K562 (cell line): ENCODE results near the gene CRYBG2. TPM values are rescaled to one million over a fixed set of nuclear protein-coding genes. Genes with fewer than 3 reads are reported as not detected.

ENCODE experiments used
- CBFA2T2 ChIP-seq: fragments of 450-650 bp; conservative IDR thresholded peaks from 2 replicates; pipeline ENCODE4 v1.6.1; 2017; ENCODE audit warnings: mild to moderate bottlenecking
- CBFB ChIP-seq: sonication (generic); formaldehyde crosslinking; IDR thresholded peaks from 2 replicates; pipeline ENCODE4 v1.4.0; 2020; ENCODE audit warnings: mild to moderate bottlenecking, missing genetic modification reagents
- E2F4 ChIP-seq: sonication (generic); formaldehyde crosslinking; IDR thresholded peaks from 2 replicates; pipeline ENCODE4 v1.8.0; 2022; ENCODE audit warnings: mild to moderate bottlenecking, low read depth, missing genetic modification reagents
- E2F6 ChIP-seq, 2 experiments: IDR thresholded peaks; 2 replicates each; pipeline ENCODE4 v1.6.1; 2011; ENCODE audit warnings: borderline replicate concordance in 1 of 2, control low read depth in 1 of 2, low read depth in 1 of 2, low read length in 1 of 2, mild to moderate bottlenecking in 1 of 2, mixed read lengths in 1 of 2, moderate library complexity in 1 of 2; ENCODE audit not compliant: insufficient read depth in 1 of 2, insufficient read length in 1 of 2, poor library complexity in 1 of 2, severe bottlenecking in 1 of 2; ENCODE audit errors: extremely low read depth in 1 of 2
- E2F8 ChIP-seq: fragments of 450-650 bp; IDR thresholded peaks from 2 replicates; pipeline ENCODE4 v1.7.1; 2018; ENCODE audit warnings: mild to moderate bottlenecking, low read depth; ENCODE audit not compliant: partially characterized antibody
- GATAD2A ChIP-seq: fragments of 450-650 bp; IDR thresholded peaks from 2 replicates; pipeline ENCODE4 v1.6.1; 2017
- GTF2F1 ChIP-seq: IDR thresholded peaks from 2 replicates; pipeline ENCODE4 v1.6.1; 2011; ENCODE audit warnings: low read depth, low read length, improper control_type of control experiment
- HNRNPK ChIP-seq: fragments of 200-400 bp; formaldehyde crosslinking; IDR thresholded peaks from one replicate; pipeline ENCODE4 v1.6.1; 2018; ENCODE audit warnings: mild to moderate bottlenecking, low read depth, low read length; ENCODE audit not compliant: poor library complexity, severe bottlenecking
- LEF1 ChIP-seq: fragments of 450-650 bp; IDR thresholded peaks from 2 replicates; pipeline ENCODE4 v1.6.1; 2016; ENCODE audit warnings: mild to moderate bottlenecking
- NCOA4 ChIP-seq: fragments of 450-650 bp; IDR thresholded peaks from 2 replicates; pipeline ENCODE4 v1.6.1; 2018; ENCODE audit warnings: mild to moderate bottlenecking; ENCODE audit not compliant: partially characterized antibody
- NR1H2 ChIP-seq: sonication (generic); formaldehyde crosslinking; IDR thresholded peaks from 2 replicates; pipeline ENCODE4 v1.4.0; 2020; ENCODE audit warnings: mild to moderate bottlenecking, missing genetic modification reagents
- RBM14 ChIP-seq: fragments of 200-400 bp; formaldehyde crosslinking; IDR thresholded peaks from 2 replicates; pipeline ENCODE4 v1.6.1; 2018; ENCODE audit warnings: low read depth, mild to moderate bottlenecking, low read length, moderate library complexity, borderline replicate concordance; ENCODE audit not compliant: insufficient read depth
- RUNX1 ChIP-seq: sonication (generic); IDR thresholded peaks from 2 replicates; pipeline ENCODE4 v1.6.1; 2016; ENCODE audit warnings: antibody characterized with exemption, low read depth
- SAP30 ChIP-seq: fragments of 200-600 bp; sonication (generic); IDR thresholded peaks from 2 replicates; pipeline ENCODE4 v1.6.1; 2012; ENCODE audit warnings: borderline replicate concordance, low read depth, mild to moderate bottlenecking, moderate library complexity, low read length, control low read depth, inconsistent platforms; ENCODE audit not compliant: insufficient read depth, poor library complexity, severe bottlenecking
- SIN3B ChIP-seq: fragments of 450-650 bp; IDR thresholded peaks from 2 replicates; pipeline ENCODE4 v1.6.1; 2017; ENCODE audit warnings: low read depth, mild to moderate bottlenecking, moderate library complexity
- SOX6 ChIP-seq: fragments of 450-650 bp; IDR thresholded peaks from 2 replicates; pipeline ENCODE4 v1.6.1; 2014; ENCODE audit warnings: mild to moderate bottlenecking
- TAF1 ChIP-seq: IDR thresholded peaks from 2 replicates; pipeline ENCODE4 v1.6.1; 2011; ENCODE audit warnings: mild to moderate bottlenecking, low read length, moderate library complexity; ENCODE audit not compliant: insufficient read depth, control insufficient read depth, severe bottlenecking; ENCODE audit errors: extremely low read depth
- TOE1 ChIP-seq, 2 experiments: fragments of 450-650 bp in 1 of 2; sonication (generic) in 1 of 2; formaldehyde crosslinking in 1 of 2; IDR thresholded peaks; 2 replicates each; pipeline versions ENCODE4 v1.7.1 to v1.8.0; 2016 to 2022; ENCODE audit warnings: borderline replicate concordance in 2 of 2, mild to moderate bottlenecking in 2 of 2, antibody characterized with exemption in 1 of 2, inconsistent platforms in 1 of 2, low read depth in 1 of 2, missing genetic modification reagents in 1 of 2, moderate library complexity in 1 of 2
- TRIM24 ChIP-seq, 2 experiments: fragments of 450-650 bp; IDR thresholded peaks; 2 replicates each; pipeline ENCODE4 v1.6.1; 2016
- ZFX ChIP-seq: sonication (generic); formaldehyde crosslinking; IDR thresholded peaks from 2 replicates; pipeline ENCODE4 v1.8.0; 2022; ENCODE audit warnings: mild to moderate bottlenecking, missing genetic modification reagents, moderate library complexity
- ZKSCAN1 ChIP-seq: fragments of 150-350 bp; IDR thresholded peaks from 2 replicates; pipeline ENCODE4 v1.6.1; 2016; ENCODE audit warnings: low read depth, low read length
- ZNF140 ChIP-seq: fragments of 250-450 bp; sonication (Bioruptor Pico); IDR thresholded peaks from 2 replicates; pipeline ENCODE4 v1.8.0; 2021; ENCODE audit warnings: moderate library complexity, mild to moderate bottlenecking, inconsistent platforms
- ZNF24 ChIP-seq: fragments of 450-650 bp; IDR thresholded peaks from 2 replicates; pipeline ENCODE4 v1.6.1; 2016
- polyA plus RNA-seq, 8 experiments: library from polyadenylated mRNA; depleted of rRNA in 4 of 8; stranded (reverse) in 5 of 8; unstranded in 3 of 8; fragments of >200 nt; fragmentation: Nextera tagmentation in 2 of 8; fragmentation: Illumina TruSeq in 1 of 8; extraction: Ambion mirVana in 2 of 8; extraction: Trizol in 1 of 8; gene quantifications; 2 replicates each; pipeline versions ENCODE4 v1.2.1 to v1.2.3, GENCODE V29; 2011 to 2014; ENCODE audit warnings: inconsistent platforms in 1 of 8, missing spikeins in 1 of 8
- total RNA-seq, 7 experiments: library from RNA; depleted of rRNA in 6 of 7; stranded (reverse); fragments of >200 nt in 6 of 7; fragmentation: Illumina TruSeq in 2 of 7; extraction: Trizol in 2 of 7; gene quantifications; 2 replicates each; pipeline versions ENCODE4 v1.2.1 to v1.2.3, GENCODE V29; 2011 to 2021; ENCODE audit warnings: low replicate concordance in 1 of 7

CRYBG2 gene
- total and polyA plus RNA-seq, 9 of the 15 experiments (the other 6 are each of a cell fraction or from before 2014, with no cell fraction given), result 0.39 to 8.5 (median 3.7) TPM

DNA sequence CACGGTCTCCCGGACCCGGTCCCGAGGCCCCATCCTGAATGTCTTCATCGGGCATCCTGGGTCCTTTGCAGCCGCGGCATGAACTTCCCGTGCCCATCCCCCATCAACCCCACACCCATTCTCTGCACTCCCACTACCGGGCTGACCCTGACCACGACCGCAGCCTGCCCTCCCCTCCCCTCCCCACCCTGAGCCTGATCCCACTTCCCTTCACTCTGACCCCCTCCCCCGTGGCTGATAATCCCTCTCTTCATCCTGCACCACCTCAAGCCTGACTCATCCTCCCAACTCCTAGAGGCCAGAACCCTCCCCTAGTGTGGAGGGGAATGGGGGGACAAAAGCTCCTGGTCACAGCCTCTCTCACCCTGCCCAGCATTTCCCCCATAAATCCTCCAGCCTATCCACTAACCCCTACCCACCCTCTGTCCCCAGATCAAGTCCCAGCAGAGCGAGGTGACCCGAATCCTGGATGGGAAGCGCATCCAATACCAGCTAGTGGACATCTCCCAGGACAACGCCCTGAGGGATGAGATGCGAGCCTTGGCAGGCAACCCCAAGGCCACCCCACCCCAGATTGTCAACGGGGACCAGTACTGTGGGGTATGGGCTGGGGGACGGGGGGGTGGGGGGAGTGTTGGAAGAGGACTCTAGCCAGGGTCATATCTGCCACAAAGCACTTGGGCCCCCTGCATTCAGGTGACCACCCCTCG, 73.4 kb downstream of the CRYBG2 start (continued):
- TF ChIP-seq LEF1 (peak; percentile 65; the same call in 1 of the 2 replicates), CBFB (CRISPR knock-in tag) (no peak), GTF2F1 (no peak), NCOA4 (no peak), E2F8 (no peak), ZNF24 (no peak), E2F6 (IDR thresholded peaks at IDR 0.05; ENCODE audit: borderline replicate concordance in 1 of 2, extremely low read depth in 1 of 2, insufficient read depth in 1 of 2, insufficient read length in 1 of 2, low read depth in 1 of 2, low read length in 1 of 2, poor library complexity in 1 of 2, severe bottlenecking in 1 of 2) (no peak), ZKSCAN1 (no peak), SIN3B (0 out of 2 replicates have a peak, but pooled peaks have one; percentile 12), RBM14 (no peak), NR1H2 (CRISPR knock-in tag) (no peak), HNRNPK (no peak), ZFX (CRISPR knock-in tag) (no peak), CBFA2T2 (no peak; the same call in 1 of the 2 replicates), E2F4 (CRISPR knock-in tag) (no peak), SOX6 (no peak), RUNX1 (peak; percentile 59; the same call in 1 of the 2 replicates), TRIM24 (IDR thresholded peaks at IDR 0.05) (peak; percentile 43 to 52; a peak in 2 of 4 replicates), GATAD2A (no peak), TOE1 (IDR thresholded peaks at IDR 0.05; ENCODE audit: borderline replicate concordance) (peak; percentile 11; the same call in 1 of the 2 replicates), TOE1 (CRISPR knock-in tag; IDR thresholded peaks at IDR 0.05; ENCODE audit: borderline replicate concordance, low read depth) (no peak), TAF1 (no peak), ZNF140 (CRISPR knock-in tag) (no peak), SAP30 (peak; percentile 6)
